GM18520 (cell line): ENCODE results near the gene SLC3A2.
"Not testable (repeated sequence)": the region's sequence is repeated elsewhere in the genome, so short reads cannot be mapped to it uniquely, and the experiment has no call there.

Experiments used
- ATAC-seq: cut with Tn5 transposase; IDR thresholded peaks from one replicate; pipeline ENCODE4 v1.9.1; 2021; ENCODE audit not compliant: unreplicated experiment

SLC3A2 gene

GRCh38 chr11:62880803-62881578 lies at the start of gene SLC3A2:
Gene SLC3A2, plus strand, starts transcription at chr11:62880896. Its CDS starts 128 bp downstream, at chr11:62881024.
- ATAC-seq: peak; percentile 61

DNA sequence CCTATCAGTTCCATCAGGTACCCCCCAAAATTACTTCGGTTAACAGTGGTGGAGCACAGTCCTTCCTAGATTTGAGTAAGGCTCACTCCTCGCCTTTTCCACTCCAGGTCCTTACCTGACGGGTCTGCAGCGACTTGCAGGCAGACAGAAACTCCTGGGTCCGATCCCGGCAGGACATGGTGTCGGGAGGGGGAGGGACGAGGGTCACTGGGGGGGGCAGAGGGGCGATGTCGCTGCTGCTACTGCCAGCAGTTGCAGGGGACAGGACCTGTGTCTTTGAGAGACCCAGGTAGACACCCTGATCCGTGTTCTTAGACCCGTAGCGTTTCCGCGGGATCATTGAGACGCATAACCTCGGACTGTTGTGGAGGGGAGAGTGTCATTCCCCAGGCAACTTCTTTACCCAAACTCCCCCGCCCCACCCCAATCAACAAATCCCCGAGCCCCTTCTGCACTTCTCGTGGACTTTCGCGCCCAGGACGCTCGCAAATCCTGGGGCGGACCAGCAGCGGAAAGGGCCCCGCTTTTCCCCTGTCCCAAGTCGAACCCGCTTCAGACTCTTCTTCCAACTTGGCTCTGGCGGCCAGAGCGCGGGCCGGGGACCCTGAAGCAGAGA lies 49.7 kb upstream of the SLC3A2 start:
- no peak for ATAC-seq

- peak; percentile 69 for ATAC-seq
These were observed 49.0 kb upstream of the SLC3A2 start, which contains the start of gene STX5 for GRCh38 chr11:62831520-62832335. Gene STX5, minus strand, starts transcription at chr11:62832051. Its CDS starts 808 bp downstream, at chr11:62831243.

DNA sequence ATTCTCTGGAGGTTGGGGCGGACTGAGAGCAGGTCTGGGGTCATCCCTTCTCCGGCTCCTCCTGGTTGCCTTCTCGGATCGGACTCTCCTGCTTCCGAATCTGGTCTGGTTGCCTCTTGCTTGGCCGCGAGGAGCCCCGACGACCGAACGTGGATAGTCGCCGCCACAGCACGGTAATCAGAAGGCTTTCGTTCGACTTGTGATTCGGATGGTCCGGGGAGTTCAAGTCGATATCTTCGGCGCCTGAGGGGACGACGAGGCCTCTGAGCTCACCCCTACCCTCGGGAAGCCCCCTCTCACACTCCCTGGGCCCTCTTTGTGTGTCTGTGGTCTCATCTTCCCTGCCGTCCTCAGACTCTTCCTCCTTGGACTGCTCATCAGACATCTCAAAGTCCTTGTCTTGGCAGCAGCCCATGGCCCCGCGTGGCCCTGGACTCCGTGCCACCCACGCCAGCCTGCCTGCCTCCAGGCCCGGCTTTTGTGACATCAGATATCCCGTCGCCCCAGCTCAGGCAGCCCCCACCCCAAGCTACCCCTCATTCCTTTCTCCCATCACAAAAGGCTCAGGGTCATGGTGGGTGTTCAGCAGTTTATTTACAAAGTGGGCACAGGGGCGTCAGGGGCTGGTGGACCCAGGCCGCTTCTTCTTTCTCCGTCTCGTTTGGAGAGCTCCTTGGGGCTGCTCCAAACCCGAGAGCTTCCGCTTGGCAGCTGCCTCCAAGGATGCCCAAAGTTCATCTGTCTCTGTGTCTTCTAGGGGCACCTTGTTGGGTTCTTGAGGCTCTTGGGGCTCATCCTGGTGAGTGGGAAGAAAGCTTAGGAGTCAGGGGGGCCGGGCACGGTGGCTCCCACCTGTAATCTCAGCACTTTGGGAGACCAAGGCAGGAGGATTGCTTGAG lies 48.1 kb upstream of the SLC3A2 start, which contains the start of gene TEX54:
TSS of gene TEX54 (minus strand) at position 506 of the 899 bp plus-strand sequence.
- no peak for ATAC-seq

- ATAC-seq: no peak
These were observed 45.4 kb upstream of the SLC3A2 start for GRCh38 chr11:62835336-62835735.

GRCh38 chr11:62839050-62839945 lies 41.4 kb upstream of the SLC3A2 start, which contains the start of gene WDR74:
Gene WDR74, minus strand, starts transcription at chr11:62839590. Its CDS starts 20 bp downstream, at chr11:62839570.
- ATAC-seq: peak; percentile 40

GRCh38 chr11:62840721-62841360 lies 39.9 kb upstream of the SLC3A2 start:
- peak; percentile 2 for ATAC-seq

GRCh38 chr11:62841361-62842170 lies 39.1 kb upstream of the SLC3A2 start:
- peak; percentile 44 for ATAC-seq

DNA sequence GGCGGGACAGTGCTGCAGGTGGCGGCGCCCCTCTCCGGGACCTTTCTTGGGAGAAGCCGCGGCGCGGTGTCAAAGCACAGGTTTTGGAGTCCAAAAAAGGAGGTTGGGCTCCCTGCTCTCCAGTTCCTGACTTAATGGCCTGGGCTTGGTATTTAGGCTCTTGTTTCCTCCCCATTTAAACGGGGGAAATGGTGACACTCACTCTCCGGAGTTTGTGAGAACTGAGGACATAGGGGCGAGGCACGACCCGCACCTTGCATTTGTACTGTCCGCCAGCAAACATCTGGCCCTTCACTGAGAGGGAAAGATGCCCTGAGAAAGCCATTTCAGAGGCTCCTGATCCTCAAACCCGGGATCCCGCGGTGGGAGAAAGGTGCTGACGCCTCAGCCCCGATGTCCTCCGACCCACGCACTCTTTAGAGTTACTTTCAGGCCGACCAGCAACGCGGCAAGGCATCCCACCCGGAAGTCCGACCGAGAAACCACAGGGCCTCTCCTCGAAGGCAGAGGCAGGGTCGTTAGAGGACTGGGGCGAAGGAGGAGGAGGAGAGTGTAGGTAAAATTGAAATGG lies 38.4 kb upstream of the SLC3A2 start:
- ATAC-seq: no peak

DNA sequence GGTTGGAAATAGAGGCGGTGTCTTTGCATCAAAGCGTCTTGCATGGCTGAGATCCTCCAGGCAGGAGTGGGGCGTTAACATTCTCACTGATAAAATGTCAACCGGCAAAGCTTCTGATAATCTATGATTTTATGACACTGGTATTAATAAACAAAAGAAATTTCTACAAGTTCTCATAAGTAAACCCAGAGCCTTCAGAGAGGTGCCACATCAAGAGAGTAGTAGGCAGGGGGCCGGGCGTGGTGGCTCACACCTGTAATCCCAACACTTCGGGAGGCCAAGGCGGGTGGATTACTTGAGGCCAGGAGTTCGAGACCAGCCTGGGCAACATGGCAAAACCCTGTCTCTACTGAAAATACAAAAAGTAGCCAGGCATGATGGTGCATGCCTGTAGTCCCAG lies 37.8 kb upstream of the SLC3A2 start:
- not testable (repeated sequence) for ATAC-seq

DNA sequence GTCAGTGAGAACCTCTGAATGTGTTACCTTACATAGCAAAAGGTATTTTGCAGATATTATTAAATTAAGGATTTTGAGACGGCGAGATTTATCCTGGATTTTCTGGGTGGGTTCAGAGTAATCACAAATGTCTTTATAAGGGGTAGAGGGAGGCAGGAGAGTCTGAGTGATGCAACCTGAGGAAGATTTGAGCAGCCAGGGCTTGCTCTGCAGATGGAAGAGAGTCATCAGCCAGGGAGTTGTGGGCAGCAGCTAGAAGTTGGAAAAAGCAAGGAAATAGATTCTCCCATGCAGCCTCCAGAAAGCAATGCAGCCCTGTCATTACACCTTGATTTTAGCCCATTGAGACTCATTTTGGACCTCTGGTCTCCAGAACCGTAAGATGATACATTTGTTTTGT lies 37.2 kb upstream of the SLC3A2 start:
- no peak for ATAC-seq

GRCh38 chr11:62844154-62844553 lies 36.5 kb upstream of the SLC3A2 start:
- no peak for ATAC-seq

DNA sequence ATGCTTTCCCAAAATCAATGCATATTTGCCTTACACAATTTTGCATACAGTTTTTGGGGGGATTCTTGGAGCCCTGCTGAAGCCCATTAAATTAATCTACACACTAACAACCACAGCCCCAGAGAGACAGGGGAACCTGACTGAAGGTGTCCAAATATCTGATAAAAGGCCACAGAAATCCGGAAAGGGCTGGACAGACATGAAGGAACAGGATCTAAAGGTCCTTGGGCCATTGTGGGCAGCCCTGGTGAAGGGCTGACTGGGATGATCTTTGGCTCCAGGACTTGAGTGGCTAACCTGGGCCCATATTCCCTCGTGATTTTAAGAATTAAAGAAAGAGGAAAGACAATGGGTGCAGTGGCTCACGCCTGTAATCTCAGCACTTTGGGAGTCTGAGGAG lies 34.5 kb upstream of the SLC3A2 start:
- no peak for ATAC-seq

DNA sequence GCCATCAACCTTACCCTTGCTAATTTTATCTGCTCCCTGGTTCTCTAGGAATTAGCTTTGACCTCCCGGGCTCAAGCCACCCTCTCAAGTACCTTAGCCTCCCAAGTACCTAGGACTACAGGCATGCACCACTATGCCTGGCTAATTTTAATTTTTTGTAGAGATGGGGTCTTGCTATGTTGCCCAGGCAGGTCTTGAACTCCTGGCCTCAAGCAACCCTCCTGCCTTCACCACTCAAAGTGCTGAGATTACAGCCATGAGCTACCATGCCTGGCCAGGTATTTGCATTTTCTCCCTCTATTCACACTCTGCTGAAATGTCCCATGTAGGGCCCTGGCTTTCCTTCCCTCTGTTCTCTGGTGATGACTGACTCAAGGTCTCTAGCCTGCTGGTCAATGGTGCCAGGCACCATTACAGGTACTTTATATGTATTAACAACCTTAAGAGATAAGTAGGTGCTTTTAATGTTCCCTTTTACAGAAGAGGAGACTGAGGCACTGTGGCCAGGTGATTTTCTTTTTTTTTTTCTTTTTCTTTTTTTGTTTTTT lies 32.9 kb upstream of the SLC3A2 start:
- no peak for ATAC-seq

DNA sequence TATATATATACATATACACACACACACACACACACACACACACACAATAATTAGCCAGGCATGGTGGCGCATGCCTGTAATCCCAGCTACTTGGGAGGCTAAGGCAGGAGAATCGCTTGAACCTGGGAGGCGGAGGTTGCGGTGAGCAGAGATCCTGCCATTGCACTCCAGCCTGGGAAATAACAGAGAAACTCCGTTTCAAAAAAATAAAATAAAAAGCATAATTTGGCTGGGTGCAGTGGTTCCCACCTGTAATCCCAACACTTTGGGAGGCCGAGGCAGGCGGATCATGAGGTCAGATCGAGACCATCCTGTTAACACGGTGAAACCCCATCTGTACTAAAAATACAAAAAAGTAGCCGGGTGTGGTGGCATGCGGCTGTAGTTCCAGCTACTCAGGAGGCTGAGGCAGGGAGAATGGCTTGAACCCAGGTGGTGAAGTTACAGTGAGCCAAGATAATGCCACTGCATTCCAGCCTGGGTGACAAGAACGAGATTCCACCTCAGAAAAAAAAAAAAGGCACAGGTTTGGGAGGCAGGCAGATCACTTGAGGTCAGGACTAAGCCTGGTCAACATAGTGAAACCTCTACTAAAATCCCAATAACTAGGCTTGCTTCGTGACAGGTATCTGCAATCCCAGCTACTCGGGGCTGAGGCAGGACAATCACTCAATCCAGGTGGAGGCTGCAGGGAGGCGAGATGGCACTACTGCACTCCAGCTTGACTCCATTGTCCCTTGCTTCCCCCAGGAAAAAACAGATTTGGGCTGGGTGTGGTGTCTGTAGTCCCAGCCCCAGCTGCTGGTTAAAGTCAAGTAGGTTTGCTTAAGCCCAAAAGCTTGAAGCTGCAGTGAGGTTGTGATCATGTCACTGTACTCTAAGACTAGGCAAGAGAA lies 29.5 kb upstream of the SLC3A2 start:
- no peak for ATAC-seq

GRCh38 chr11:62851807-62852522 lies 28.7 kb upstream of the SLC3A2 start:
- ATAC-seq: no peak
